Neural progenitor cell (in vitro differentiated cells): ENCODE data around the gene BCAS3. TPM values are rescaled to one million over a fixed set of nuclear protein-coding genes. Genes with fewer than 3 reads are reported as not detected.

Source experiments
- DNase-seq: peaks from one replicate; pipeline ENCODE4 v3.0.0-alpha.2; 2016; ENCODE audit warnings: low spot score
- H2AFZ ChIP-seq: fragments of 200-600 bp; sonication (generic); replicated peaks from 2 replicates; pipeline ENCODE4 v1.6.1; 2016; ENCODE audit warnings: antibody characterized with exemption
- H3F3A ChIP-seq: fragments of 200-600 bp; sonication (generic); 2 replicates; pipeline ENCODE4 v1.6.1; 2016; ENCODE audit warnings: antibody characterized with exemption, low read depth
- H3K27ac ChIP-seq: fragments of 200-600 bp; sonication (generic); 2 replicates; pipeline ENCODE4 v1.5.1; 2016; ENCODE audit warnings: mild to moderate bottlenecking
- H3K27me3 ChIP-seq: fragments of 200-600 bp; sonication (generic); 2 replicates; pipeline ENCODE4 v1.6.1; 2016; ENCODE audit warnings: mild to moderate bottlenecking, moderate library complexity
- H3K36me3 ChIP-seq: fragments of 200-600 bp; sonication (generic); 2 replicates; pipeline ENCODE4 v1.5.1; 2016
- H3K4me1 ChIP-seq: fragments of 200-600 bp; sonication (generic); 2 replicates; pipeline ENCODE4 v1.6.1; 2016; ENCODE audit warnings: mixed run types
- H3K4me2 ChIP-seq: fragments of 200-600 bp; sonication (generic); 2 replicates; pipeline ENCODE4 v1.6.1; 2016
- H3K4me3 ChIP-seq: fragments of 200-600 bp; sonication (generic); 2 replicates; pipeline ENCODE4 v1.5.1; 2016
- H3K79me2 ChIP-seq: fragments of 200-600 bp; sonication (generic); 2 replicates; pipeline ENCODE4 v1.6.1; 2016; ENCODE audit warnings: low read depth
- H3K9ac ChIP-seq: fragments of 200-600 bp; sonication (generic); 2 replicates; pipeline ENCODE4 v1.6.1; 2016
- H3K9me3 ChIP-seq: fragments of 200-600 bp; sonication (generic); 2 replicates; pipeline ENCODE4 v1.5.1; 2016; ENCODE audit warnings: low read depth
- H4K20me1 ChIP-seq: fragments of 200-600 bp; sonication (generic); 2 replicates; pipeline ENCODE4 v1.6.1; 2016; ENCODE audit warnings: low read depth
- H3K27ac Mint-ChIP-seq: 3 replicates; pipeline ENCODE4 v1.8.0; 2021; ENCODE audit warnings: mixed read lengths
- H3K27me3 Mint-ChIP-seq: 2 replicates; pipeline ENCODE4 v1.8.0; 2022; ENCODE audit warnings: low read depth, mild to moderate bottlenecking, inconsistent platforms, moderate library complexity, mixed read lengths; ENCODE audit not compliant: insufficient read depth
- H3K36me3 Mint-ChIP-seq: 3 replicates; pipeline ENCODE4 v1.8.0; 2021; ENCODE audit warnings: mixed read lengths
- H3K4me1 Mint-ChIP-seq: 3 replicates; pipeline ENCODE4 v1.8.0; 2021; ENCODE audit warnings: mixed read lengths
- H3K4me3 Mint-ChIP-seq: 3 replicates; pipeline ENCODE4 v1.8.0; 2021; ENCODE audit warnings: mild to moderate bottlenecking, moderate library complexity, mixed read lengths
- H3K9me3 Mint-ChIP-seq: 3 replicates; pipeline ENCODE4 v1.8.0; 2020; ENCODE audit warnings: mixed read lengths
- CTCF ChIP-seq: fragments of 200-600 bp; sonication (generic); IDR thresholded peaks from 2 replicates; pipeline ENCODE4 v1.5.1; 2017; ENCODE audit warnings: antibody characterized with exemption, mild to moderate bottlenecking
- EZH2 ChIP-seq: fragments of 200-600 bp; sonication (generic); IDR thresholded peaks from 2 replicates; pipeline ENCODE4 v1.6.1; 2017; ENCODE audit warnings: antibody characterized with exemption, mild to moderate bottlenecking, moderate library complexity
- EZH2phosphoT487 ChIP-seq: fragments of 200-600 bp; sonication (generic); IDR thresholded peaks from 2 replicates; pipeline ENCODE4 v1.6.1; 2017; ENCODE audit warnings: antibody characterized with exemption
- total RNA-seq: library from RNA; depleted of rRNA; stranded (reverse); fragments of >200 nt; gene quantifications from 2 replicates; pipeline ENCODE4 v1.2.3, GENCODE V29; 2015; ENCODE audit warnings: low replicate concordance

BCAS3 gene
- total RNA-seq, 1 donor from 2014 or later = 60.9 TPM

- Mint-ChIP-seq H3K9me3 (no peaks in the 10 kb centered on the region), H3K4me3 (no peak overlapping the region), H3K27me3 (no peaks in the 10 kb centered on the region), H3K36me3 (peaks cover 6% of the 10 kb centered on the region), H3K27ac (peak overlapping the region; percentile 39), H3K4me1 (no peaks in the 10 kb centered on the region)
- Histone ChIP-seq H2AFZ (no peak overlapping the region), H3K9me3 (no peaks in the 10 kb centered on the region), H3K27me3 (no peaks in the 10 kb centered on the region), H3K27ac (no peak overlapping the region), H4K20me1 (no peaks in the 10 kb centered on the region), H3K9ac (no peak overlapping the region), H3K4me3 (no peak overlapping the region), H3K4me1 (no peaks in the 10 kb centered on the region), H3K4me2 (no peak overlapping the region), H3F3A (no peaks in the 10 kb centered on the region), H3K79me2 (peaks cover 68% of the 10 kb centered on the region), H3K36me3 (peaks cover 8% of the 10 kb centered on the region)
- no peak for TF ChIP-seq EZH2phosphoT487
- no peak for TF ChIP-seq CTCF
- no peak for TF ChIP-seq EZH2
- no peak for DNase-seq
Measured at GRCh38 chr17:60630352-60630751, 47.3 kb upstream of the BCAS3 start.

- peaks cover 6% of the 10 kb centered on the region for H3K36me3 Mint-ChIP-seq
- Histone ChIP-seq H3K4me2 (no peak overlapping the region), H3F3A (peaks cover 3% of the 10 kb centered on the region), H4K20me1 (no peaks in the 10 kb centered on the region), H3K27ac (peak overlapping the region; percentile 29), H3K4me1 (no peaks in the 10 kb centered on the region), H2AFZ (no peak overlapping the region), H3K27me3 (no peaks in the 10 kb centered on the region), H3K36me3 (peaks cover 6% of the 10 kb centered on the region), H3K9me3 (no peaks in the 10 kb centered on the region), H3K9ac (no peak overlapping the region), H3K79me2 (peaks cover 61% of the 10 kb centered on the region), H3K4me3 (no peak overlapping the region)
- H3K27ac Mint-ChIP-seq = no peak overlapping the region
- no peaks in the 10 kb centered on the region for H3K9me3 Mint-ChIP-seq
- H3K27me3 Mint-ChIP-seq = no peaks in the 10 kb centered on the region
- no peak overlapping the region for H3K4me3 Mint-ChIP-seq
- TF ChIP-seq CTCF (no peak), EZH2 (no peak), EZH2phosphoT487 (no peak)
- no peaks in the 10 kb centered on the region for H3K4me1 Mint-ChIP-seq
- DNase-seq = no peak
Measured at GRCh38 chr17:60631119-60631518, 46.5 kb upstream of the BCAS3 start.

GRCh38 chr17:60637683-60638082, 40.0 kb upstream of the BCAS3 start:
- H3K9me3 Mint-ChIP-seq = no peaks in the 10 kb centered on the region
- Histone ChIP-seq H3K4me2 (no peak overlapping the region), H2AFZ (no peak overlapping the region), H3K9ac (no peak overlapping the region), H3K4me3 (no peak overlapping the region), H3K36me3 (peaks cover 6% of the 10 kb centered on the region), H3K4me1 (peaks cover 3% of the 10 kb centered on the region), H4K20me1 (peaks cover 40% of the 10 kb centered on the region), H3K9me3 (no peaks in the 10 kb centered on the region), H3K27ac (no peak overlapping the region), H3F3A (peaks cover 41% of the 10 kb centered on the region), H3K27me3 (no peaks in the 10 kb centered on the region), H3K79me2 (peaks cover 35% of the 10 kb centered on the region)
- H3K4me1 Mint-ChIP-seq = peaks cover 4% of the 10 kb centered on the region
- TF ChIP-seq EZH2 = no peak
- TF ChIP-seq CTCF = no peak
- no peak for TF ChIP-seq EZH2phosphoT487
- H3K4me3 Mint-ChIP-seq = no peak overlapping the region
- peaks cover 4% of the 10 kb centered on the region for H3K36me3 Mint-ChIP-seq
- H3K27me3 Mint-ChIP-seq = no peaks in the 10 kb centered on the region
- H3K27ac Mint-ChIP-seq = no peak overlapping the region
- DNase-seq = no peak

GRCh38 chr17:60639019-60639330, 38.7 kb upstream of the BCAS3 start:
- Histone ChIP-seq H3K27ac (no peak overlapping the region), H3K27me3 (no peaks in the 10 kb centered on the region), H2AFZ (no peak overlapping the region), H3K4me1 (peaks cover 3% of the 10 kb centered on the region), H3K4me3 (no peak overlapping the region), H3K9me3 (no peaks in the 10 kb centered on the region), H3K9ac (no peak overlapping the region), H4K20me1 (peaks cover 49% of the 10 kb centered on the region), H3K36me3 (no peaks in the 10 kb centered on the region), H3K4me2 (no peak overlapping the region), H3K79me2 (peaks cover 45% of the 10 kb centered on the region), H3F3A (peaks cover 41% of the 10 kb centered on the region)
- H3K27me3 Mint-ChIP-seq = no peaks in the 10 kb centered on the region
- no peak for DNase-seq
- H3K4me1 Mint-ChIP-seq = peaks cover 4% of the 10 kb centered on the region
- no peak overlapping the region for H3K27ac Mint-ChIP-seq
- H3K4me3 Mint-ChIP-seq = no peak overlapping the region
- H3K36me3 Mint-ChIP-seq = peaks cover 2% of the 10 kb centered on the region
- no peaks in the 10 kb centered on the region for H3K9me3 Mint-ChIP-seq
- no peak for TF ChIP-seq CTCF
- TF ChIP-seq EZH2 = no peak
- TF ChIP-seq EZH2phosphoT487 = no peak
